Measurements from ENCODE around the gene NDUFV2. TPM values are rescaled to one million over a fixed set of nuclear protein-coding genes. Genes with fewer than 3 reads are reported as not detected.

Gene NDUFV2
- total RNA-seq, 4 donors from 2014 or later: 136 to 230 (median 176) TPM

DNA sequence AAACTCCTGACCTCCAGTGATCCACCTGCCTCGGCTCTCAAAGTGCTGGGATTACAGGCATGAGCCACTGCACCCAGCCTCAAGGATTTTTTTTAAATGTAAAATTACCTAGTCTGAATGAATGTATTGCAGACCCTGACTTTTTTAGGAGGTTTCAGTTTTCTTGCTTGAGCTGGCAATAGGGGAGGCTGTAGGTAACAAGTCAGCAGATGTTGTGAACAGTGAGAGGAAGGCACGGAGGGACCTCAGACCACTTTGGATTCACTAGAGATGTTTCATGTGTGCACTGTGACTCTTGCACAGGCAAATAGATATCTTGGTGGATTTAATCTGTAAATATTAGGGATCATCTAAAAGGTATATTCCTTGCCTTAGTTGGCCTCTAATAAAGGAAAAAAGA, 6.4 kb downstream of the NDUFV2 start:
- Histone ChIP-seq H3K4me1 (peaks cover 54 to 100% (median 61%) of the 10 kb centered on the region in 3 donors), H3K9me3 (no peaks in the 10 kb centered on the region), H3K27me3 (no peaks in the 10 kb centered on the region), H3K4me3 (no peak overlapping the region), H3K27ac (peak overlapping the region; percentile 75 to 93 (median 84)), H3K36me3 (no peaks in the 10 kb centered on the region)
- TF ChIP-seq, protein P1, sequence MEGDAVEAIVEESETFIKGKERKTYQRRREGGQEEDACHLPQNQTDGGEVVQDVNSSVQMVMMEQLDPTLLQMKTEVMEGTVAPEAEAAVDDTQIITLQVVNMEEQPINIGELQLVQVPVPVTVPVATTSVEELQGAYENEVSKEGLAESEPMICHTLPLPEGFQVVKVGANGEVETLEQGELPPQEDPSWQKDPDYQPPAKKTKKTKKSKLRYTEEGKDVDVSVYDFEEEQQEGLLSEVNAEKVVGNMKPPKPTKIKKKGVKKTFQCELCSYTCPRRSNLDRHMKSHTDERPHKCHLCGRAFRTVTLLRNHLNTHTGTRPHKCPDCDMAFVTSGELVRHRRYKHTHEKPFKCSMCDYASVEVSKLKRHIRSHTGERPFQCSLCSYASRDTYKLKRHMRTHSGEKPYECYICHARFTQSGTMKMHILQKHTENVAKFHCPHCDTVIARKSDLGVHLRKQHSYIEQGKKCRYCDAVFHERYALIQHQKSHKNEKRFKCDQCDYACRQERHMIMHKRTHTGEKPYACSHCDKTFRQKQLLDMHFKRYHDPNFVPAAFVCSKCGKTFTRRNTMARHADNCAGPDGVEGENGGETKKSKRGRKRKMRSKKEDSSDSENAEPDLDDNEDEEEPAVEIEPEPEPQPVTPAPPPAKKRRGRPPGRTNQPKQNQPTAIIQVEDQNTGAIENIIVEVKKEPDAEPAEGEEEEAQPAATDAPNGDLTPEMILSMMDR (IDR thresholded peaks at IDR 0.05): peak in 1 of 4 experiments; percentile 4
- TF ChIP-seq POLR2AphosphoS5 (IDR thresholded peaks at IDR 0.05) (no peak), EP300 (IDR thresholded peaks at IDR 0.05) (no peak), POLR2A (IDR thresholded peaks at IDR 0.05) (no peak)
- WGBS, 2 donors (ENCODE audit: low coverage in 1 of 2): 22 to 51% methylated on average over 1 to 2 of the region's 2 CpGs
- no peak for ATAC-seq

DNA sequence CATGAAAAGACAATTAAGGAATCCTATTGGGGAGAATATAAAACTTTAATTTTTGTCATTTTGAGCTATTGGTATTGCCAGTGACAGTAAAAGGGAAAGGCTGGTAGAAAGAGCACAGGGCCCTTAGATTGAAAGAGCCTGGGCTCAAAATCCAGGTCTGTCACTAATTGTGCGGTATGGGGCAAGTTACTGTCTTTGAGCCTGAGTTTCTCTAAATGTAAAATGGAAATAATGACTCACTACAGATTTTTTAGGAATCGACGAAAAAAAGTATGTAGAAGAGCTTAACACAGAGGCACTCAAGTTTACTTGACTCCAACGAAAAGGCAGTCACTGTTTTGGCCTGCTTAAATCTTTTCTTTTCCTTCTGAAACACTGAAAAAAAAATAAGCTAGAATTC, 7.0 kb downstream of the NDUFV2 start:
- Histone ChIP-seq H3K4me1 (peaks cover 54 to 100% (median 61%) of the 10 kb centered on the region in 3 donors), H3K9me3 (no peaks in the 10 kb centered on the region), H3K27ac (peak overlapping the region; percentile 75 to 93 (median 84)), H3K27me3 (no peaks in the 10 kb centered on the region), H3K36me3 (no peaks in the 10 kb centered on the region), H3K4me3 (no peak overlapping the region)
- 16 to 18% methylated on average over 4 of the region's 4 CpGs for WGBS, 2 donors (ENCODE audit: low coverage in 1 of 2)
- ATAC-seq: no peak
- TF ChIP-seq POLR2AphosphoS5 (IDR thresholded peaks at IDR 0.05) (no peak), POLR2A (IDR thresholded peaks at IDR 0.05) (no peak), EP300 (IDR thresholded peaks at IDR 0.05) (no peak)
- TF ChIP-seq, protein P1 (IDR thresholded peaks at IDR 0.05): no peak

DNA sequence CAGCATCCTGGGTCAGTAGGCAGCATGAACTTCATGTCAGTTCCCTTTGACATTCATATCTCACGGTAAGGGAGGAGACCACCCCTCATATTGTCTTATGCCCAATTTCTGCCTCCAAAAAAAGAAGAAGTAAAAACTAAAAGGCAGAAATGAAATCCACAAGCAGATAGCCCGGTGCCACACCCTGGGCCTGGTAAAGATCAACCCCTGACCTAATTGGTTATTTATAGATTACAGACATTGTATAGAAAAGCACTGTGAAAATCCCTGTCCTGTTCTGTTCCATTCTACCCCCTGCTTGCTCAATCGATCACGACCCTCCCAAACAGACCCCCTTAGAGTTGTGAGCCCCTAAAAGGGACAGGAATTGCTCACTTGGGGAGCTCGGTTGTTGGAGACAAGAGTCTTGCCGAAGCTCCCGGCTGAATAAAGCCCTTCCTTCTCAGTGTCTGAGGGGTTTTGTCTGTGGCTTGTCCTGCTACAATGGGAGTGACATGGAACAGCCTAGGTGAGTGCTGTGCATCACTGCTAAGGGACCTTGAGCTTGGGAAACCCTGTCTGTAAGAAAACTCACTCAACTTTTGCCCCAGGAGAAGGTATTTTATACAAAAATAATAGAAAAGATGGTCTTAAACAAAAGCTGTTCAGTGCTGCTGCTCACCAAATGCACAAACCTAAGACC, 11.1 kb downstream of the NDUFV2 start:
- WGBS, 2 donors (ENCODE audit: low coverage in 1 of 2): 32 to 53% methylated on average over 7 of the region's 7 CpGs
- Histone ChIP-seq H3K27ac (peak overlapping the region; percentile 23 to 93 (median 84)), H3K4me3 (peak overlapping the region in 1 of 2 donors; percentile 8), H3K27me3 (no peaks in the 10 kb centered on the region), H3K4me1 (peaks cover 32 to 100% (median 51%) of the 10 kb centered on the region in 3 donors), H3K9me3 (no peaks in the 10 kb centered on the region), H3K36me3 (no peaks in the 10 kb centered on the region)
- TF ChIP-seq EP300 (IDR thresholded peaks at IDR 0.05) (no peak), POLR2AphosphoS5 (IDR thresholded peaks at IDR 0.05) (no peak), POLR2A (IDR thresholded peaks at IDR 0.05) (no peak)
- TF ChIP-seq, protein P1 (IDR thresholded peaks at IDR 0.05): no peak
- no peak for ATAC-seq

DNA sequence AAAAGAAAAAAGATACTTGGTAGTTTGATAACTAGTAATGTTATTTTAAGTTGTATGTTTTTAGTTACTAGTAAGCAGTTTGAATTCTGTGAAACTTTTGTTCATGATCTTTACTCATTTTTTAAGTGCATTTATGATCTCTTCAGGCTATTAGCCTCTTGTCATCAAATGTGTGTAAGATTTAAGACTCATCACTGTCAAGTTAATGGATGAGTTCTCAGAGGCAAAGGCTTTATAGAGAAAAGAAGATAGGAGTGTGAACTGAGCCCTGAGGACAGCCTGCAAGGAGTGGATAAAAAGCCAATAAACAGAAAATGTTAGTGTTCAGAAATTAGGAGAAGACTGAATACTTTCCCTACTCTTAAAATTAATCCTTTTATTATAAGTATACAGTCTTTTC, 13.5 kb downstream of the NDUFV2 start:
- TF ChIP-seq POLR2AphosphoS5 (IDR thresholded peaks at IDR 0.05) (no peak), EP300 (IDR thresholded peaks at IDR 0.05) (no peak), POLR2A (IDR thresholded peaks at IDR 0.05) (no peak)
- TF ChIP-seq, protein P1 (IDR thresholded peaks at IDR 0.05): no peak
- Histone ChIP-seq H3K4me3 (no peak overlapping the region), H3K4me1 (peaks cover 22 to 100% (median 39%) of the 10 kb centered on the region in 3 donors), H3K36me3 (no peaks in the 10 kb centered on the region), H3K9me3 (no peaks in the 10 kb centered on the region), H3K27me3 (no peaks in the 10 kb centered on the region), H3K27ac (peak overlapping the region; percentile 88 to 93 (median 92))
- no peak for ATAC-seq
